Right ventricle myocardium superior (tissue), 1 donor: ENCODE data around the gene EPC1. TPM values are rescaled to one million over a fixed set of nuclear protein-coding genes. Genes with fewer than 3 reads are reported as not detected.
"Not testable (repeated sequence)": the region's sequence is repeated elsewhere in the genome, so short reads cannot be mapped to it uniquely, and the experiment has no call there.

Experiments used
- ATAC-seq: fragments of 200-7000 bp; cut with Tn5 transposase; one replicate; pipeline ENCODE4 v1.9.1; 2020; ENCODE audit warnings: mild to moderate bottlenecking; ENCODE audit not compliant: poor library complexity
- DNase-seq: peaks from one replicate; pipeline ENCODE4 v3.0.0-alpha.2; 2020
- intact Hi-C: fragments of 100-400 bp; cut with DNase I; formaldehyde crosslinking; loops from one replicate; pipeline ENCODE4 v1.11.2; 2022
- total RNA-seq: library from RNA; stranded (reverse); fragmentation: NEBNext Ultra II Directional; extraction: Animal tissue kit (Norgen Biotek cat#: 25700); gene quantifications from one replicate; pipeline ENCODE4 v1.2.1, GENCODE V29; 2021
- donor health status: DM: no; HTN: yes; CAD: no; lungs with severe emphysema.

Gene EPC1
- total RNA-seq, 1 donor from 2014 or later: 17.3 TPM

DNA sequence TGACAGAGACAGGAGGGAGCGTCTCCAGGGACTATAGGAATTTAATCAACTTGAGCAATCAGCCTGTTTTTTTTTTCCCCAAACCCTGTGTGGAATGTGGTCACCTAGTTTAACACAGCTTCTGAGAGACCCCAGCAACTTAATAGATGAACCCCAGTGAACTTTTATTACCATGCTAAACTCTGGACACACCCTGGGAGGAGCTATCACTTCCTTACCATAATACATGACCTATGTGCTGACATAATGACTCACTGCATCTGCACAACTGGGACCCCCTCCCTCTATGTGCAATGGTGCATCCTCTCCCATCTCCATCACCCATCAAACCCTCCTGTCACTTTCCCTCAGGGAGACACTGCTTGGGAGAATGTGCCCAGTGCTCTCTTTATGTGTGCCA, 83.7 kb downstream of the EPC1 start:
- intact Hi-C loops: loop anchor here (10.0 kb wide), 1 partner anchor 182 kb away; the partner anchor contains the start of gene CCDC7
- DNase-seq (no peak), ATAC-seq (peak; percentile 22)

DNA sequence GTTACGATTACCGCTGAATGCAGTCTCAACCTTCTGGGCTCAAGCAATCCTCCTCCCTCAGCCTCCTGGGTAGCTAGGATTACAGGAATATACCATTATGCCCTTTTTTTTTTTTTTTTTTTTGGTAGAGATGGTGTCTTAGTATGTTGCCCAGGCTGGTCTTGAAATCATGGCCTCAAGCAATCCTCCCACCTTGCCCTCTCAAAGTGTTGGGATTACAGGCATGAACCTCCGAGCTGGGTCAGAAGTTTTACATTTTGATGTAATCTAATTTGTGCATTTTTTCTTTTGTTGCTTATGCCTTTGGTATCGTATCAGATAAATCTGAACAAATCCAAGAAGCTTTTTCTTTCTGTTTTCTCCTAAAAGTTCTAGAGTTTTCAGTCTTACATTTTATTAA, 87.4 kb downstream of the EPC1 start:
- DNase-seq (no peak), ATAC-seq (no peak)
- intact Hi-C loops: loop anchor here (5.0 kb wide), 2 partner anchors 88 to 108 kb away; partner anchors contain the start of gene EPC1

DNA sequence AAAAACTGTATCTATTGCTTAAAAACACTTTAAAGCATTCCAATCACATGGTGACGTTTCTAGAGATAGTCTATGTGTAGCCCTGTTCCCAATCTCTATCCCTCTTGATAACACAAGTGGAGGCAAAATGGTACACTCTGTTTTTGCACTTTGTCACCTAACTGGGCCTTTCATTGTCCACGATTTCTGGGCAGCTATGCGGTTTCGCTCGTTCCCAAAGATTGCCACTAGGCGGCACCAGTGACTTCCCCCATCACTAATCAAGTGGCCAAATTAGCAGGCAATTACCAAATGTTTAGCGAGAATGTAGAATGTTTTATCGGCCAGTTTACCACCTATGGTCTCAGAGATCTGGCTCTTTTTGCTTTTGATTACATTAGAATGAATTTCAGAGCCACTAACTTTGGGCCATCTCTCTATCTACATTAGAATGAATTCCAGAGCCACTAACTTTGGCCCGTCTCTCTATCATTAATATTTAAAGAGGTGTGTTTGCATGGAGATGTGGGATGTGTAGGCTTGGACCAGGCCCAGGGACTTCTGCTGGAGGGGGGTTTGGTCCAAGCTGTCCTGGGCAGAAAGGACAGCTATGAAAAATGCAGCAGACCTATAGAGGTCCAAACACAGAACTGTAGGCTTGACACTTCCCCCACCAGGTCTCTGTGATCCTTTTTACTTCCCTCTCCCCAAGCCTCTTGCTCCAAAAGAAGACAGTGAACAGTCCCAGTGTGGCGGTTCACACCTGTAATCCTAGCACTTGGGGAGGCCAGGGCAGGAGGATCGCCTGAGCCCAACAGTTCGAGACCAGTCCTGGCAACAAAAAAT, 90.1 kb downstream of the EPC1 start:
- intact Hi-C loops: loop anchor here (5.0 kb wide), 2 partner anchors 90 to 110 kb away; partner anchors contain the start of gene EPC1
- ATAC-seq: peak; percentile 83
- DNase-seq: peak; percentile 74

DNA sequence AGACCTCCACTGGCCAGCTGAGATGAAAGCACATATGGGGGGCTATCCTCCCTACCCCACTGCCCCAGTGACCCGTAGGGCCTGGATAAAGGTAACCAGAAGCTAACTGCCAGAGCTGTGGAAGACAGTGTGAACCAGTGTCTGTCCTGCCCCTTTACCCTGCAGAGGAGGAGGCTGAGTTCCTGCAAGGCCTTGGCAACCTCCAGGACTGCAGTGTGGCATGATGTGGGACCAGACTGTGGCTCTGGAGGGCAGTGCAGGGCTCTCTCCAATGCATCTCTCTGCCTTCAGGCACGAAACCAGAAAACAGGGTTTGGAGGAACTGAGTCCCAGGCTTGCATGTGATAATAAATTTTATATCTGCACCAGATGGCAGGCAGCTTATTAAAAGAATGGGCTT, 93.1 kb downstream of the EPC1 start:
- intact Hi-C loops: no loop called here
- ATAC-seq (no peak), DNase-seq (no peak)

DNA sequence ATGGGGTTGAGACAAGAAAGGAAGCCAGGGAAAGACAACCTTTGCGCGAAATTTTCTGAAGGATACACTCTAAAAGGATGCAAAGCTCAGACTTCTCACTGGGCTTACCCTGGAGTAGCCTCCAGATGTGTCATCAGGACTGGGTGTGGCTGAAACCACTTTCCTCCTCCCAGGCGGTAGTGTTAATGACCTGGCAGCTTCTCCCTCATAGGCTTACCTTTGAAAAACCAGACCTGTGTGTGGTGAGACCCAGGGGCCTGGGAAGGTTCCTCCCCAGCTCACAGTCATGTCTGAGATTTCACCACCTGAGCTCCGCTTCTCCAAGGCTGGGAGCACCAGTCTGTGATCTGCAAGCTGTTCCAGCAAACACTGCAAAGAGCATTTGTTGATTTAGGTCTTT, 93.7 kb downstream of the EPC1 start:
- intact Hi-C loops: no loop called here
- DNase-seq: no peak
- no peak for ATAC-seq

DNA sequence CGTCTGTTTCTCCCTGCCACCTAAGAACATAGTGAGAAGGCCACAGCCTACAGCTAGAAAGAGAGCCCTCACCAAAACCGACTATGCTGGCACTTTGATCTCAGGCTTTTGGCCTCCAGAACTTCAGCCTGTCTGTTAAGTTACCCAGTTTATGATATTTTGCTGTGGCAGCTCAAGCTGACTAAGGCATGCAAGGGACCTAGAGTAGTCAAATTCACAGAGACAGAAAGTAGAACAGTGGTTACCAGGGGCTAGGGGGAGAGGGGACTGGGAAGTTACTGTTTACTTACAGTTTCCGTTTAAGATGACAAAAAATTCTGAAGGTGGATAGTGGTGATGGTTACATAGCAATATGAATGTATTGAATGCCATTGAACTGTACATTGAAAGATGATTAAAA, 96.5 kb downstream of the EPC1 start:
- DNase-seq, intact Hi-C loops, ATAC-seq: not testable (repeated sequence)

DNA sequence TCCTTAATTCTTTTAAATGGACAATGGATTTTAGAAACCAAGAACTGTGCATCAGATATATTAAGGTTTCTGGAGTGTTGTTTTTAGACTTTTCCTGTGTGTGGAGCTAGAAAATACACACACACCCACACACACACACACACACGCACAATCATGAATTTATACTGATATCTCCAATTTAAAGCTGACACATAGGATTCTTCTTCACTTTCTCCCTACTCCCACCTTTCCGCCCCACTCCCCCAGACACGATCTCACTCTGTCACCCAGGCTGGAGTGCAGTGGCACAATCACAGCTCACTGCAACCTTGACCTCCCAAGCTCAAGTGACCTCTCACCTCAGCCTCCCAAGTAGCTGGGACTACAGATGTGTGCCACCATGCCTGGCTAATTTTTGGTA, 100.3 kb downstream of the EPC1 start:
- intact Hi-C loops: no loop called here
- no peak for ATAC-seq
- DNase-seq: no peak

DNA sequence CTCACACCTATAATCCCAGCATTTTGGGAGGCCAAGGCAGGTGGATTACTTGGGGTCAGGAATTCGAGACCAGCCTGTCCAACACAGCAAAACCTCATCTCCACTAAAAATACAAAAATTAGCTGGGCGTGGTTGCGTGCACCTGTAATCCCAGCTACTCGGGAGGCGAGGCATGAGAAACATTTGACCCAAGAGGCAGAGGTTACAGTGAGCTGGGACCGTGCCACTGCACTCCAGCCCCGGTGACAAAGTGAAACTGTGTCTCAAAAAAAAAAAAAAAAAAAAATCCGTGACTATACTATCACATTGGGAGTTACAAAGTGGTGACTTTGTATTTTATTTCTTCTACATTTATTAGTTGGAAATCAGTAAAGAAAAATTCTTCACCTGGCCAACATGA, 101.2 kb downstream of the EPC1 start:
- DNase-seq (no peak), ATAC-seq (no peak)
- intact Hi-C loops: no loop called here

DNA sequence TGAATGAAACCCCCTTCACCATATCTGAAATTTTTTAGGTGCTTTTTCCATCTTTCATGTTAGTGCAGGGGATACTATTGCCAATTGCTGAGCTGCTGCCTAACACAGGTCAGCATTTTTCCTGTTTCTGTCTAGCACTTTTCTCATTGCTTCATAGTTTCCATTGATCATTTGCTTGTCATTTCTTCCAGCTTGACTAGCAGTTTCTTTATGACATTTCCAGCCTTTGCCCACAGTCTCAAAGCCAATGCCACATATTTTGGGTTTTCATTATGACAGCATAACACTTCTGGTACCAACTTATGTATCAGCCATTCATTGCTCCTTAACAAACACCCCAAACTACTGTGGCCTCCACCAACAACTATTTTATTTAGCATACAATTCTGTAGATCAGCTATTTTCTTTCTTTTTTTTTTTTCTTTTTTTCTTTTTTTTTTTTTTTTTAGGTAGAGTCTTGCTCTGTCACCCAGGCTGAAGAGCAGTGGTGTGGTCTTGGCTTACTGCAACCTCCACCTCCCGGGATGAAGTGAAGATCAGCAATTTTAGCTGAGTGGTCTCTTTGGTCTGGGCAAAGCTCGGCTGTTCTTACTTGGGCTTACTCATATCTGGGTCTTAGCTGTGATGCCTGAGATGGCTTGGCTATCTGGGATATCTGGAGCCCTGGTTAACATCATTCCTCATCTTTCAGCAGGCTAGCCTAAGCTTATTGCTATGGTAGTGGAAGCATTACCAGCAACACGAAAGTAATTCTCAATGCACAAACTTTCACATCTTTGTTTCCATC, 102.3 kb downstream of the EPC1 start:
- ATAC-seq (no peak), DNase-seq (no peak)
- intact Hi-C loops: no loop called here

DNA sequence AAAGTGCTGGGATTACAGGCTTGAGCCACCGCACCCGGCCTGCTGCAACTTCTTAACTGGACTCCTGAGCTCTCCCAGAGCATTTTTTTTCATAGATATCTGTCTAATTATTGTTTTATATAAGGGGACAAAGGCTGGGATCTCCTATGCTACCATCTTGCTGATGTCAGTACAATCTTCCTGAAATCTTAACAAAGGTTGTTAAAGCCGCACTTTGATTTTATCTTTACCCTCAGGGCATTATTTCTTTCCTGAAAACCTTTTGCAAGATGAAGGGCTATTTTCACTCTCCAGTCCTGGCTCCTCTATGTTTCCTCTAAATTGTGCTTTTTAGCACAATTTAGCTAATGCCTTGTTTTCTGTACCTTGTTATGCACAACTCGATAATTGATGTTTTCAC, 102.9 kb downstream of the EPC1 start:
- ATAC-seq (no peak), DNase-seq (no peak)
- intact Hi-C loops: no loop called here

DNA sequence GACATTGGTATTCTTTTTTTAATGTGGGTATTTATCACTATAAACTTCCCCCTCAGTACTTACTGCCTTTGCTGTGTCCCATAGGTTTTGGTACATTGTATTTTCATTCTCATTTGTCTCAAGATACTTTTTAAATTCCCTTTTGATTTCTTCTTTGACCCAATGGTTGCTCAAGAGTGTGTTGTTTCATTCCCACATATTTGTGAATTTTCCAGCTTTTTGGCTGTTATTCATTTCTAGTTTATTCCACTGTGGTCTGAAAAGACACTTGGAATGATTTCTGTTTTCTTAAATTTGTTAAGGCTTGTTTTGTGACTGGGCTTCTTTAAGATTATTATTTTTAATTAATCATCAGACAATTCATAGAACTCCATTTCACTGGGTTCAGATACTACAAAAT, 105.0 kb downstream of the EPC1 start:
- no peak for ATAC-seq
- DNase-seq: no peak
- intact Hi-C loops: no loop called here

DNA sequence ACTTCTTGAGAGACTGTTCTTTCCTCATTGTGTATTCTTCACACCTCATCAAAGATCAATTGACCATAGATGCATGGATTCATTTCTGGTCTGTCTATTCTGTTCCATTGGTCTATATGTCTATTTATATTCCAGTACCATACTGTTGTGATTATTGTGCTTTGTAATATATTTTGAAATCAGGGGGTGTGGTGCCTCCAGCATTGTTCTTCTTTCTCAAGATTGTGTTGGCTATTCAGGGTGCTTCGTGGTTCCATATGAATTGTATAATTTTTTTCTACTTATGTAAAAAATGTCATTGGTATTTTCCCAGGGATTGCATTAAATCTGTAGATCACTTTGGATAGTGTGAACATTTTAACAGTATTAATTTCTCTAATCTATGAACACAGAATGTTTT, 106.5 kb downstream of the EPC1 start:
- ATAC-seq (no peak), DNase-seq (no peak)
- intact Hi-C loops: no loop called here

DNA sequence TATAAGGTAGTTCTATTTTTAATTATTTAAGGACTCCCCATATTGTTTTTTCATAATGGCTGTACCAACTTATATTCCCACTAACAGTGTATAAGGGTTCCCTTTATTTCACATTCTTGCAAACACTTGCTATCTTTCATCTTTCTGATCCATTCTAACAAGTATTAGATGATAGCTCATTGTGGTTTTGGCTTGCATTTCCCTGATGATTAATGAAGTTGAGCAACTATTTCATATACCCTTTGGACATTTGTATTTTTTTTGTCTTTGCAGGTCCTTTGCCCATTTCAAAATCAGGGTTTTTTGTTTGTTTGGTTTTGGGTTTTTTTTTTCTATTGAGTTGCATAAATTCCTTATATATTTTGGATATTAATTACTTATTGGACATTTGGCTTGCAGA, 107.2 kb downstream of the EPC1 start:
- intact Hi-C loops: no loop called here
- no peak for DNase-seq
- ATAC-seq: no peak

DNA sequence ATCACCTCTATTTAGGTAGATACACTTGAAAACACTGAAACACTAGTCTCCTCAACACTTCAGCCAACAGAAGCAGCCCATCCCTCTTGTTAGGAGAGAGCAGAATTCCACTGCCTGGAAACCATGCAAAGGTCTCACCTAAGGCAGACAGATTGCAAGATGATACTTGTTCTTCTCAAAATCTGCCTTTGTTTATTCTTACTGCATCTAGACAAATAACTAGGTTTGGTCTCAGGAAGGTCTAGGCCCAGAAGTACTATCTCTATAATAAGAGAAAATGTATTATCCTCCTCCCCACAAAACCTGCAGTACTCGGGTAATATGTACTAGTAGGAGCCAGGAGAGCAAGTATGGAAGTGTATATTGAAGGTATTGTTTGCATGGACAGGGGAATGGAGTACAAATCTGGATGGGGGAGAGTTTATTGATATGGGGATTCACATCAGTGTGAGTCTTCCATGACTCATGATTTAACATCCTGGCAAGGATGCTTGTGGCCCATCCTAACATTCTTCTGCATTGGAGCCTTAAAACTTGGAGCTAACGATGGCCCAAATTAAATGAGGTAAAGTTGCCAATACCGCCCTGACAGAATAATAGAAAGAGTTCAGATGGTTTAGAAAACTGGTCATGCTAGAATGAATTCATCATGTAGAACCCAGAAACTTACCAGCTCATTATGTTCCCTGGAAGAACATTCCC, 109.2 kb downstream of the EPC1 start:
- ATAC-seq: no peak
- intact Hi-C loops: no loop called here
- DNase-seq: no peak

DNA sequence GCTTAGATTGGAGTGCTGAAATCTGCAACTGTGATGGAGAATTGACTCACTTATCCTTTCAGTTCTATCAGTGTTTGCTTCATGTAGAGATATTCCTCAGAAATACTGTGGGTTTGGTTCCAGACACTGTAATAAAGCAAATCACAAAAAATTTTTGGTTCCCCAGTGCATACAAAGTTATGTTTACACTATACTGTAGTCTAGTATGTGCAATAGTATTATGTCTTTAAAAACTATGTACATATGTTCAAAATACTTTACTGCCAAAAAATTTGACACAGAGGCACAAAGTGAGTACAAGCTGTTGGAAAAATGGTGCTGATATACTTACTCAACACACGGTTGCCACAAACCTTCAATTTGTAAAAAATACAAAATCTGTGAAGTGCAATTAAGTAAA, 112.5 kb downstream of the EPC1 start:
- ATAC-seq (no peak), DNase-seq (no peak)
- intact Hi-C loops: no loop called here

DNA sequence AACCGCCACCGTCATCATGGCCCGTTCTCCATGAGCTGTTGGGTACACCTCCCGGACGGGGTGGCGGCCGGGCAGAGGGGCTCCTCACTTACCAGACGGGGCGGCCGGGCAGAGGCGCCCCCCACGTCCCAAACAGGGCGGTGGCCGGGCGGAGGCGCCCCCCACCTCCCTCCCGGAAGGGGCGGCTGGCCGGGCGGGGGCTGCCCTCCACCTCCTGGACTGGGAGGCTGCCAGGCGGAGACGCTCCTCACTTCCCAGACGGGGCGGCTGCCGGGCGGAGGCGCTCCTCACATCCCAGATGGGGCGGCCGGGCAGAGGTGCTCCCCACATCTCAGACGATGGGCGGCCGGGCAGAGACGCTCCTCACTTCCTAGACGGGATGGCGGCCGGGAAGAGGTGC, 113.6 kb downstream of the EPC1 start:
- intact Hi-C loops: not testable (repeated sequence)

DNA sequence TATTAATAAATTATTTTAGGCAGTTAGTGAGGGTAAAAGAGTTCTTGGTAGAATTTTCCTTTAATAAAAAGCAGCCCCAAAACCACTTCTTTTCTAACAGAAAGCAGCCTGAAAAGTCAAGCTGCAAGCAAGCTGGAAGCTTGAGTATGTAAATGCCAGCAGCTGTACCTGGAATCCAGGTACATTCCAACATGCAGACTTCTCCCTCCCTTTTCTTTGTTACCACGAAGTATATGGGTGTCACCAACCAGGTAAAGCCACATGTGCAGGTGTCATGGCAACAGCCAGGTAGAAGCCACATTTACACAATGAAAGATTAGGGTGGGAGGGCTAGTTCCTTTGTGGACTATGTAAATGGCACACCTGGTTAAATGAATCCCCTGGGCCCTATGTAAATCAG, 114.6 kb downstream of the EPC1 start:
- intact Hi-C loops: no loop called here
- DNase-seq: no peak

More for the DNA sequence above, 113.6 kb downstream of the EPC1 start:
- not testable (repeated sequence) for ATAC-seq, DNase-seq

DNA sequence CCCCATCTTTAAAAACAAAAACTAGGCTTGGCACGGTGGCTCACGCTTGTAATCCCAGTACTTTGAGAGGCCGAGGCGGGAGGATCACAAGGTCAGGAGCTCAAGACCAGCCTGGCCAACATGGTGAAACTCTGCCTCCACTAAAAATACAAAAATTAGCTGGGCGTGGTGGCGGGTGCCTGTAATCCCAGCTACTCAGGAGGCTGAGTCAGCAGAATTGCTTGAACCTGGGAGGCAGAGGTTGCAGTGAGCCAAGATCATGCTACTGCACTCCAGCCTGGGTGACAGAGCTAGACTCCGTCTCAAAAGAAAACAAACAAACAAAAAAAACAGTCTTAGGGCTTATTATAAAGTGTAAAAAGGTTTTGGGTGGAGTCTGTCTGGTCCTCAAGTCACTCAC, 117.2 kb downstream of the EPC1 start:
- DNase-seq, ATAC-seq, intact Hi-C loops: not testable (repeated sequence)

More for the DNA sequence above, 114.6 kb downstream of the EPC1 start:
- no peak for ATAC-seq

DNA sequence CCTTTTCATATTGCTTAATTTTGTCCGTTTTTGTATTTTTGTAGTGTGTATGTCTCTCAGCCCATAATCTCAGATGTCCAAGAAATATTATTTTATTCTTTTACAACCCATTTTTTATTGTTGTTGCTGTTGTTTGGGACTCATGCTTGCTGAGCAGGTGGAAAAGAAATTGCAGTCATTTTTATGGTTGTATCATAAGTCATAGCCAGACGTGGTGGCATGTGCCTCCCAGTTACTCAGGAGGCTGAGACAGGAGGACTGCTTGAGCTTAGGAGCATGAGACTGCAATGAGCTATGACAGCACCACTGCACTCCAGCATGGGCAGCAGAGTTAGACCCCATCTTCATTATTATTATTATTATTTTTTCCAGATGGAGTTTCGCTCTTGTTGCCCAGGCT, 117.8 kb downstream of the EPC1 start:
- no peak for ATAC-seq
- intact Hi-C loops: no loop called here
- DNase-seq: no peak
